Ovary (tissue), 9 donors: ENCODE measurements around the gene ACSS2. TPM values are rescaled to one million over a fixed set of nuclear protein-coding genes. Genes with fewer than 3 reads are reported as not detected.

Source experiments
- DNase-seq, 5 donors: peaks; one replicate each; pipeline ENCODE4 v3.0.0-alpha.2; 2019 to 2020
- H3K27ac ChIP-seq, 2 donors: fragments of 200-600 bp; one replicate each; pipeline versions ENCODE4 v1.5.1 to v1.8.0; 2019 to 2022
- H3K27me3 ChIP-seq: fragments of 200-600 bp; one replicate; pipeline ENCODE4 v1.8.0; 2022
- H3K36me3 ChIP-seq: fragments of 200-600 bp; sonication (generic); one replicate; pipeline ENCODE4 v1.5.1; 2019
- H3K4me1 ChIP-seq: one replicate; pipeline ENCODE4 v1.8.1; 2013; ENCODE audit warnings: mild to moderate bottlenecking, moderate library complexity; ENCODE audit not compliant: insufficient read depth
- H3K4me3 ChIP-seq: fragments of 200-600 bp; sonication (generic); one replicate; pipeline ENCODE4 v1.5.1; 2017
- H3K9me3 ChIP-seq, 2 donors: fragments of 200-600 bp in 1 of 2; sonication (generic) in 1 of 2; one replicate each; pipeline versions ENCODE4 v1.5.1 to v1.8.1; 2013 to 2019; ENCODE audit warnings: mild to moderate bottlenecking in 1 of 2, moderate library complexity in 1 of 2
- CTCF ChIP-seq, 3 donors: fragments of 450-650 bp in 2 of 3; fragments of 200-600 bp in 1 of 3; IDR thresholded peaks; one replicate each; pipeline versions ENCODE4 v1.5.1 to v1.8.0; 2016 to 2022; ENCODE audit warnings: antibody characterized with exemption in 3 of 3, mild to moderate bottlenecking in 1 of 3
- EP300 ChIP-seq: sonication (generic); formaldehyde crosslinking; IDR thresholded peaks from one replicate; pipeline ENCODE4 v1.6.1; 2017; ENCODE audit warnings: antibody characterized with exemption
- POLR2A ChIP-seq: fragments of 450-650 bp; IDR thresholded peaks from one replicate; pipeline ENCODE4 v1.6.1; 2017; ENCODE audit warnings: antibody characterized with exemption, mild to moderate bottlenecking, moderate library complexity
- WGBS, 3 donors: extraction: QIAGEN DNeasy Blood & Tissue Kit in 1 of 3; methylation state at CpG; one replicate each; pipeline versions ENCODE4 v1.1.5 to v1.1.7; 2013 to 2017; 5-methylcytosine and 5-hydroxymethylcytosine counted together
- intact Hi-C, 4 donors: fragments of 100-400 bp; cut with DNase I; formaldehyde crosslinking; loops; one replicate each; pipeline versions ENCODE4 v1.11.0 to v1.15.1; 2022 to 2023
- polyA plus RNA-seq, 2 donors: library from polyadenylated mRNA; stranded (reverse); fragments of 200-250 nt in 1 of 2; fragments of 350-450 nt in 1 of 2; fragmentation: Illumina TruSeq in 1 of 2; extraction: RNeasy Lipid Tissue Mini Kit (QIAGEN cat#74804) in 1 of 2; gene quantifications; one replicate each; pipeline ENCODE4 v1.2.3, GENCODE V29; 2013 to 2014
- total RNA-seq, 7 donors: library from RNA; depleted of rRNA in 2 of 7; stranded (reverse); fragments of >200 nt in 2 of 7; fragmentation: NEBNext Ultra II Directional in 3 of 7; extraction: Animal tissue kit (Norgen Biotek cat#: 25700) in 3 of 7; gene quantifications; one replicate each; pipeline versions ENCODE4 v1.1.0 to v1.2.4, GENCODE V29; 2016 to 2023
- donor health status: DM: no; HTN: no; CAD: no; lungs with moderate emphysema.
- donor health status: DM: no; HTN: no; CAD: no.
- donor health status: Bipolar disorder and iron deficiency.
- donor health status: DM: yes; HTN: yes; CAD: no.
- donor health status: DM: no; HTN: no; CAD: no.
- donor health status: DM: yes; HTN: yes; CAD: no.

Gene ACSS2
- total and polyA plus RNA-seq, 9 donors = 25.3 to 59.7 (median 39.1) TPM

- Histone ChIP-seq H3K4me3 (no peak overlapping the region), H3K27me3 (no peaks in the 10 kb centered on the region), H3K36me3 (no peaks in the 10 kb centered on the region), H3K27ac (no peak overlapping the region), H3K4me1 (peaks cover 2% of the 10 kb centered on the region), H3K9me3 (no peaks in the 10 kb centered on the region)
- intact Hi-C loops = no loop called here
- WGBS, 3 donors = 57 to 86% (median 71%) methylated on average over 1 of the region's 1 CpG
- DNase-seq = no peak
- TF ChIP-seq CTCF (IDR thresholded peaks at IDR 0.05) (no peak), POLR2A (no peak), EP300 (no peak)
These were observed 49.6 kb downstream of the ACSS2 start for GRCh38 chr20:34925981-34926380.

DNA sequence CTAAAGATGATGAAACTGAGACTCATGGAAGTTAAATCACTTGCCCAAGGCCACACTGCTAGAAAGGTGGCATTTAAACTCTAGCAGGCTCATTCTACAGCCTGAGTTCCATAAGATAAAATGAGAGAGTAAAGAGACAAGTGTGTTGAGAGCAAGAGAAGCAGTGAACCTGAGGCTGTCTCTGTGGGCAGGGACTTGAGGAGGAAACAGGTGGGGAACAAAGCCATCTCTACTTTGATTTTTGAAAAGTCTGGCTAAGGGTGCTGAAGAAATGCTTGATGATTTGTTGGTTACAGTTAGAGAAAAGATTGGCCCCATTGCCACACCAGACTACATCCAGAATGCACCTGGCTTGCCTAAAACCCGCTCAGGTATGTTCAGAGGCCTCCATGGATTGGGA lies 50.2 kb downstream of the ACSS2 start:
- 86 to 100% (median 98%) methylated on average over 1 of the region's 1 CpG for WGBS, 3 donors
- no peaks in the 10 kb centered on the region for H3K36me3 ChIP-seq
- TF ChIP-seq POLR2A (no peak), CTCF (IDR thresholded peaks at IDR 0.05) (no peak), EP300 (no peak)
- no peak overlapping the region for H3K27ac ChIP-seq
- H3K27me3 ChIP-seq = no peaks in the 10 kb centered on the region
- H3K9me3 ChIP-seq = no peaks in the 10 kb centered on the region
- no peak for DNase-seq
- H3K4me1 ChIP-seq = peaks cover 2% of the 10 kb centered on the region
- no peak overlapping the region for H3K4me3 ChIP-seq
- intact Hi-C loops = no loop called here

- no peak overlapping the region for H3K27ac ChIP-seq
- TF ChIP-seq EP300 (no peak), POLR2A (no peak), CTCF (IDR thresholded peaks at IDR 0.05) (no peak)
- H3K9me3 ChIP-seq = no peaks in the 10 kb centered on the region
- no peaks in the 10 kb centered on the region for H3K27me3 ChIP-seq
- no peak overlapping the region for H3K4me3 ChIP-seq
- no peak for DNase-seq
- WGBS, 3 donors = 96 to 100% (median 97%) methylated on average over 1 of the region's 1 CpG
- intact Hi-C loops = no loop called here
- H3K4me1 ChIP-seq = peaks cover 2% of the 10 kb centered on the region
- no peaks in the 10 kb centered on the region for H3K36me3 ChIP-seq
These were observed 51.3 kb downstream of the ACSS2 start for GRCh38 chr20:34927736-34928135.

GRCh38 chr20:34928411-34928810 lies 52.0 kb downstream of the ACSS2 start:
- no peak overlapping the region for H3K4me3 ChIP-seq
- no peak for TF ChIP-seq EP300
- no peak for TF ChIP-seq CTCF (IDR thresholded peaks at IDR 0.05)
- TF ChIP-seq POLR2A = no peak
- H3K9me3 ChIP-seq = no peaks in the 10 kb centered on the region
- no peaks in the 10 kb centered on the region for H3K27me3 ChIP-seq
- 79 to 92% (median 89%) methylated on average over 2 of the region's 2 CpGs for WGBS, 3 donors
- DNase-seq = no peak
- H3K36me3 ChIP-seq = no peaks in the 10 kb centered on the region
- intact Hi-C loops = no loop called here
- no peak overlapping the region for H3K27ac ChIP-seq
- no peaks in the 10 kb centered on the region for H3K4me1 ChIP-seq

- DNase-seq = no peak
- Histone ChIP-seq H3K36me3 (no peaks in the 10 kb centered on the region), H3K27me3 (no peaks in the 10 kb centered on the region), H3K4me3 (no peak overlapping the region), H3K27ac (no peak overlapping the region), H3K9me3 (no peaks in the 10 kb centered on the region), H3K4me1 (no peaks in the 10 kb centered on the region)
- 90 to 92% (median 90%) methylated on average over 7 of the region's 7 CpGs for WGBS, 3 donors
- intact Hi-C loops = no loop called here
- TF ChIP-seq CTCF (IDR thresholded peaks at IDR 0.05) = no peak
- TF ChIP-seq EP300 = no peak
- TF ChIP-seq POLR2A = no peak
These were observed 55.4 kb downstream of the ACSS2 start for GRCh38 chr20:34931771-34932170.
